ENCODE measurements around the gene IFNL3. TPM values are rescaled to one million over a fixed set of nuclear protein-coding genes. Genes with fewer than 3 reads are reported as not detected.

Gene IFNL3
- total and polyA plus RNA-seq, 9 of the 15 experiments (the other 6 are each of a cell fraction or from before 2014, with no cell fraction given), result not detected

GRCh38 chr19:39203372-39204341 is 41.1 kb downstream of the IFNL3 start, which contains the start of gene SYCN (continued):
- no peak for TF ChIP-seq REST (IDR thresholded peaks at IDR 0.05; ENCODE audit: borderline replicate concordance)
- 0 out of 2 replicates have a peak, but pooled peaks have one; percentile 41 for TF ChIP-seq REST (CRISPR knock-in tag; IDR thresholded peaks at IDR 0.05; ENCODE audit: low read depth)
- no peak for TF ChIP-seq HDAC6 (IDR thresholded peaks at IDR 0.05; ENCODE audit: low read depth, low read length)
- TF ChIP-seq PCBP1 (IDR thresholded peaks at IDR 0.05; ENCODE audit: low read depth, low read length, poor library complexity, severe bottlenecking), result no peak
- TF ChIP-seq SFPQ (IDR thresholded peaks at IDR 0.05; ENCODE audit: low read depth, low read length), result no peak
- no peak for TF ChIP-seq ZEB2 (IDR thresholded peaks at IDR 0.05)
- TF ChIP-seq ZNF175 (CRISPR knock-in tag; IDR thresholded peaks at IDR 0.05; ENCODE audit: low read depth), result no peak
- TF ChIP-seq E2F3 (CRISPR knock-in tag; IDR thresholded peaks at IDR 0.05), result 0 out of 2 replicates have a peak, but pooled peaks have one; percentile 38
- no peak for TF ChIP-seq THAP12 (CRISPR knock-in tag; IDR thresholded peaks at IDR 0.05)
- TF ChIP-seq HOXB6 (CRISPR knock-in tag; IDR thresholded peaks at IDR 0.05; ENCODE audit: borderline replicate concordance), result no peak
